Measurements from ENCODE around the gene DPP10.

The DPP10 gene

GRCh38 chr2:115165529-115166109 lies 723.2 kb downstream of the DPP10 start:
- POLR2A ChIA-PET (ENCODE audit: low non-redundant PET): no interaction called here
- peak; percentile 46 for TF ChIP-seq CTCF (conservative IDR thresholded peaks at IDR 0.05; ENCODE audit: low read depth)
- CTCF ChIA-PET: interaction anchor here (0.6 to 1.6 kb wide), 7 partner anchors 8 to 1976 kb away, joined by 3 to 6 read pairs (median 5); no protein-coding TSS in a partner anchor

GRCh38 chr2:115168457-115168856 lies 726.0 kb downstream of the DPP10 start:
- ChIA-PET CTCF (no interaction called here), POLR2A (ENCODE audit: low non-redundant PET) (no interaction called here)
- H3K27ac ChIP-seq: no peak overlapping the region
- no peak for DNase-seq (ENCODE audit: low spot score)
- TF ChIP-seq CTCF (conservative IDR thresholded peaks at IDR 0.05; ENCODE audit: low read depth): no peak

More at GRCh38 chr2:115165529-115166109, 723.2 kb downstream of the DPP10 start:
- DNase-seq (ENCODE audit: low spot score): peak; percentile 10
- no peak overlapping the region for H3K27ac ChIP-seq

GRCh38 chr2:115169814-115170213 lies 727.4 kb downstream of the DPP10 start:
- no peak for DNase-seq (ENCODE audit: low spot score)
- CTCF ChIA-PET: no interaction called here
- TF ChIP-seq CTCF (conservative IDR thresholded peaks at IDR 0.05; ENCODE audit: low read depth): no peak

GRCh38 chr2:115171751-115172150 lies 729.3 kb downstream of the DPP10 start:
- POLR2A ChIA-PET (ENCODE audit: low non-redundant PET): no interaction called here
- no peak overlapping the region for H3K27ac ChIP-seq
- TF ChIP-seq CTCF (conservative IDR thresholded peaks at IDR 0.05; ENCODE audit: low read depth): no peak
- no peak for DNase-seq (ENCODE audit: low spot score)
- CTCF ChIA-PET: no interaction called here

More at GRCh38 chr2:115169814-115170213, 727.4 kb downstream of the DPP10 start:
- no peak overlapping the region for H3K27ac ChIP-seq
- POLR2A ChIA-PET (ENCODE audit: low non-redundant PET): no interaction called here

GRCh38 chr2:115174651-115175050 lies 732.2 kb downstream of the DPP10 start:
- DNase-seq (ENCODE audit: low spot score): no peak
- ChIA-PET POLR2A (ENCODE audit: low non-redundant PET) (no interaction called here), CTCF (interaction anchor here (2.0 kb wide), 1 partner anchor 9 kb away, joined by 6 read pairs; no protein-coding TSS in a partner anchor)
- no peak overlapping the region for H3K27ac ChIP-seq
- no peak for TF ChIP-seq CTCF (conservative IDR thresholded peaks at IDR 0.05; ENCODE audit: low read depth)

- CTCF ChIA-PET: no interaction called here
Measured at GRCh38 chr2:115183144-115183543, 740.7 kb downstream of the DPP10 start.

More at GRCh38 chr2:115183144-115183543, 740.7 kb downstream of the DPP10 start:
- POLR2A ChIA-PET (ENCODE audit: low non-redundant PET): no interaction called here
- no peak for DNase-seq (ENCODE audit: low spot score)
- no peak for TF ChIP-seq CTCF (conservative IDR thresholded peaks at IDR 0.05; ENCODE audit: low read depth)
- H3K27ac ChIP-seq: no peak overlapping the region
